Kidney glomerular epithelial cell (primary cell): ENCODE results near the gene FBXO21.

Experiments
- DNase-seq: peaks from one replicate; lab custom pipeline; 2025; lab: John Stamatoyannopoulos, UW

The FBXO21 gene

GRCh38 chr12:117139025-117139717 is 51.1 kb downstream of the FBXO21 start:
- no peak for DNase-seq

GRCh38 chr12:117134721-117135120 is 55.5 kb downstream of the FBXO21 start:
- DNase-seq = no peak

- no peak for DNase-seq
Observed at GRCh38 chr12:117134059-117134458, 56.2 kb downstream of the FBXO21 start.

- peak; percentile 40 for DNase-seq
Observed at GRCh38 chr12:117130801-117131200, 59.5 kb downstream of the FBXO21 start.

- DNase-seq = no peak
Observed at GRCh38 chr12:117129391-117129790, 60.9 kb downstream of the FBXO21 start.

- DNase-seq = no peak
Observed at GRCh38 chr12:117127933-117128823, 62.1 kb downstream of the FBXO21 start.

GRCh38 chr12:117126335-117126734 is 63.9 kb downstream of the FBXO21 start:
- DNase-seq = no peak

- DNase-seq = no peak
Observed at GRCh38 chr12:117125767-117126166, 64.5 kb downstream of the FBXO21 start.

GRCh38 chr12:117125272-117125613 is 65.0 kb downstream of the FBXO21 start:
- no peak for DNase-seq

- no peak for DNase-seq
Observed at GRCh38 chr12:117124421-117125271, 65.6 kb downstream of the FBXO21 start.

GRCh38 chr12:117121441-117121840 is 68.8 kb downstream of the FBXO21 start:
- no peak for DNase-seq

GRCh38 chr12:117120787-117121186 is 69.5 kb downstream of the FBXO21 start:
- DNase-seq = no peak

GRCh38 chr12:117119592-117120198 is 70.6 kb downstream of the FBXO21 start:
- DNase-seq = peak; percentile 17

GRCh38 chr12:117118838-117119591 is 71.3 kb downstream of the FBXO21 start:
- DNase-seq = no peak

GRCh38 chr12:117114784-117115183 is 75.5 kb downstream of the FBXO21 start:
- no peak for DNase-seq

- no peak for DNase-seq
Observed at GRCh38 chr12:117113231-117113630, 77.0 kb downstream of the FBXO21 start.

- no peak for DNase-seq
Observed at GRCh38 chr12:117111821-117112595, 78.3 kb downstream of the FBXO21 start.

- no peak for DNase-seq
Observed at GRCh38 chr12:117111386-117111785, 78.9 kb downstream of the FBXO21 start.

- no peak for DNase-seq
Observed at GRCh38 chr12:117109943-117110635, 80.2 kb downstream of the FBXO21 start.

- no peak for DNase-seq
Observed at GRCh38 chr12:117105902-117106301, 84.4 kb downstream of the FBXO21 start.
